ENCODE measurements around the gene GNB4.

- TF ChIP-seq EZH2 (IDR thresholded peaks at IDR 0.05; ENCODE audit: borderline replicate concordance, insufficient read depth, low read depth, low read length, poor library complexity, severe bottlenecking): no peak
- no peak for TF ChIP-seq CTCF (IDR thresholded peaks at IDR 0.05)
Observed at GRCh38 chr3:179391906-179392305, 59.4 kb downstream of the GNB4 start.

Measured in B cell (primary cell).